WTC11 (cell line): Measurements from ENCODE around the gene CYB5D1.
A peak's percentile ranks its signal among the peaks of the same experiment; 100 is the strongest.

Source experiments
- CREB1 ChIP-seq: sonication (generic); formaldehyde crosslinking; IDR thresholded peaks from 2 replicates; pipeline ENCODE4 v1.8.0; 2023; ENCODE audit warnings: mild to moderate bottlenecking, missing genetic modification reagents
- FOXJ3 ChIP-seq: sonication (generic); formaldehyde crosslinking; IDR thresholded peaks from 2 replicates; pipeline ENCODE4 v1.9.0; 2021; ENCODE audit warnings: missing genetic modification reagents, mild to moderate bottlenecking, borderline replicate concordance
- JUN ChIP-seq: sonication (generic); formaldehyde crosslinking; IDR thresholded peaks from 2 replicates; pipeline ENCODE4 v1.8.0; 2023; ENCODE audit warnings: mild to moderate bottlenecking, missing genetic modification reagents
- NR1H2 ChIP-seq: sonication (generic); formaldehyde crosslinking; IDR thresholded peaks from 2 replicates; pipeline ENCODE4 v1.9.0; 2021; ENCODE audit warnings: mild to moderate bottlenecking, moderate library complexity, missing genetic modification reagents
- NR2C2 ChIP-seq: sonication (generic); formaldehyde crosslinking; IDR thresholded peaks from 2 replicates; pipeline ENCODE4 v1.8.0; 2022; ENCODE audit warnings: mild to moderate bottlenecking, missing genetic modification reagents
- SP1 ChIP-seq: sonication (generic); formaldehyde crosslinking; conservative IDR thresholded peaks from 2 replicates; pipeline ENCODE4 v1.8.1; 2022; ENCODE audit warnings: missing genetic modification reagents
- TEAD4 ChIP-seq: sonication (generic); formaldehyde crosslinking; IDR thresholded peaks from 2 replicates; pipeline ENCODE4 v1.8.0; 2022; ENCODE audit warnings: mild to moderate bottlenecking, missing genetic modification reagents
- TF ChIP-seq, protein P1 (sequence below): sonication (generic); formaldehyde crosslinking; IDR thresholded peaks from 2 replicates; pipeline ENCODE4 v1.8.0; 2022; ENCODE audit warnings: mild to moderate bottlenecking, missing genetic modification reagents
- TF ChIP-seq, protein P2 (sequence below): fragments of 200-600 bp; IDR thresholded peaks from 2 replicates; pipeline ENCODE4 v1.8.0; 2022; ENCODE audit warnings: antibody characterized with exemption
- TF ChIP-seq, protein P3 (sequence below): sonication (generic); formaldehyde crosslinking; IDR thresholded peaks from 2 replicates; pipeline ENCODE4 v1.8.1; 2022; ENCODE audit warnings: low read depth, missing genetic modification reagents, borderline replicate concordance
- TF ChIP-seq, protein P4 (sequence below): sonication (generic); formaldehyde crosslinking; IDR thresholded peaks from 2 replicates; pipeline ENCODE4 v1.8.1; 2023; ENCODE audit warnings: mild to moderate bottlenecking, missing genetic modification reagents, moderate library complexity

DNA sequence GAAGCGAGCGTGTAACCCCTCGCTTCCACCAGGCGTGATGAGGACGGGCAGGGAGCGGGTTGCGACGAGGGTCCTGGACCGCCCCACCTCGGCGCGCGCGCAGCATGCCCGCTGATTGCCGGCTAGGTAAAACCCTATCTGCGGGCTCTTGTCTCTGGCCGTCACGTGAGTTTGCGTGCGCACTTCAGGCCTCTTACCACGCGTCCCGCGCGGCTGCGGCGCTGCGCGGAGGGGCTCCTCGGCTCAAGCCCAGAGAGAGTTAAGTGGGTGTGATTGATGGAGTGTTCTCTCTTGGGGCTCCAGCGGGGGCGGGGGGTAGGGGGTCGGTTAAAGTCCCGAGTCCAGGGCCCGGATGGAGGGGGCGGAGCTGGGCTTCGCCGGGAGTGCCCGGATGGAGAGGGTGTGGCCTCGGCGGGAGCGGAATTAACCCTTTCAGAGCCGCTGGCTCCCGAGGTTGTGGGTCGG, 15.9 kb upstream of the CYB5D1 start:
- TF ChIP-seq SP1 (CRISPR knock-in tag) (peak; percentile 68; the same call in 1 of the 2 replicates), FOXJ3 (CRISPR knock-in tag) (no peak), TEAD4 (CRISPR knock-in tag) (no peak), NR2C2 (no peak), NR1H2 (CRISPR knock-in tag) (no peak), CREB1 (CRISPR knock-in tag) (no peak), JUN (CRISPR knock-in tag) (no peak)
- TF ChIP-seq, protein P1, sequence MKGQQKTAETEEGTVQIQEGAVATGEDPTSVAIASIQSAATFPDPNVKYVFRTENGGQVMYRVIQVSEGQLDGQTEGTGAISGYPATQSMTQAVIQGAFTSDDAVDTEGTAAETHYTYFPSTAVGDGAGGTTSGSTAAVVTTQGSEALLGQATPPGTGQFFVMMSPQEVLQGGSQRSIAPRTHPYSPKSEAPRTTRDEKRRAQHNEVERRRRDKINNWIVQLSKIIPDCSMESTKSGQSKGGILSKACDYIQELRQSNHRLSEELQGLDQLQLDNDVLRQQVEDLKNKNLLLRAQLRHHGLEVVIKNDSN (CRISPR knock-in tag), result peak; percentile 73; the same call in 1 of the 2 replicates
- TF ChIP-seq, protein P2, sequence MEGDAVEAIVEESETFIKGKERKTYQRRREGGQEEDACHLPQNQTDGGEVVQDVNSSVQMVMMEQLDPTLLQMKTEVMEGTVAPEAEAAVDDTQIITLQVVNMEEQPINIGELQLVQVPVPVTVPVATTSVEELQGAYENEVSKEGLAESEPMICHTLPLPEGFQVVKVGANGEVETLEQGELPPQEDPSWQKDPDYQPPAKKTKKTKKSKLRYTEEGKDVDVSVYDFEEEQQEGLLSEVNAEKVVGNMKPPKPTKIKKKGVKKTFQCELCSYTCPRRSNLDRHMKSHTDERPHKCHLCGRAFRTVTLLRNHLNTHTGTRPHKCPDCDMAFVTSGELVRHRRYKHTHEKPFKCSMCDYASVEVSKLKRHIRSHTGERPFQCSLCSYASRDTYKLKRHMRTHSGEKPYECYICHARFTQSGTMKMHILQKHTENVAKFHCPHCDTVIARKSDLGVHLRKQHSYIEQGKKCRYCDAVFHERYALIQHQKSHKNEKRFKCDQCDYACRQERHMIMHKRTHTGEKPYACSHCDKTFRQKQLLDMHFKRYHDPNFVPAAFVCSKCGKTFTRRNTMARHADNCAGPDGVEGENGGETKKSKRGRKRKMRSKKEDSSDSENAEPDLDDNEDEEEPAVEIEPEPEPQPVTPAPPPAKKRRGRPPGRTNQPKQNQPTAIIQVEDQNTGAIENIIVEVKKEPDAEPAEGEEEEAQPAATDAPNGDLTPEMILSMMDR, result no peak
- TF ChIP-seq, protein P3, sequence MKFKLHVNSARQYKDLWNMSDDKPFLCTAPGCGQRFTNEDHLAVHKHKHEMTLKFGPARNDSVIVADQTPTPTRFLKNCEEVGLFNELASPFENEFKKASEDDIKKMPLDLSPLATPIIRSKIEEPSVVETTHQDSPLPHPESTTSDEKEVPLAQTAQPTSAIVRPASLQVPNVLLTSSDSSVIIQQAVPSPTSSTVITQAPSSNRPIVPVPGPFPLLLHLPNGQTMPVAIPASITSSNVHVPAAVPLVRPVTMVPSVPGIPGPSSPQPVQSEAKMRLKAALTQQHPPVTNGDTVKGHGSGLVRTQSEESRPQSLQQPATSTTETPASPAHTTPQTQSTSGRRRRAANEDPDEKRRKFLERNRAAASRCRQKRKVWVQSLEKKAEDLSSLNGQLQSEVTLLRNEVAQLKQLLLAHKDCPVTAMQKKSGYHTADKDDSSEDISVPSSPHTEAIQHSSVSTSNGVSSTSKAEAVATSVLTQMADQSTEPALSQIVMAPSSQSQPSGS (CRISPR knock-in tag), result no peak
- TF ChIP-seq, protein P4, sequence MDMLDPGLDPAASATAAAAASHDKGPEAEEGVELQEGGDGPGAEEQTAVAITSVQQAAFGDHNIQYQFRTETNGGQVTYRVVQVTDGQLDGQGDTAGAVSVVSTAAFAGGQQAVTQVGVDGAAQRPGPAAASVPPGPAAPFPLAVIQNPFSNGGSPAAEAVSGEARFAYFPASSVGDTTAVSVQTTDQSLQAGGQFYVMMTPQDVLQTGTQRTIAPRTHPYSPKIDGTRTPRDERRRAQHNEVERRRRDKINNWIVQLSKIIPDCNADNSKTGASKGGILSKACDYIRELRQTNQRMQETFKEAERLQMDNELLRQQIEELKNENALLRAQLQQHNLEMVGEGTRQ (CRISPR knock-in tag), result peak; percentile 61
